ENCODE data around the gene ATN1.

DNA sequence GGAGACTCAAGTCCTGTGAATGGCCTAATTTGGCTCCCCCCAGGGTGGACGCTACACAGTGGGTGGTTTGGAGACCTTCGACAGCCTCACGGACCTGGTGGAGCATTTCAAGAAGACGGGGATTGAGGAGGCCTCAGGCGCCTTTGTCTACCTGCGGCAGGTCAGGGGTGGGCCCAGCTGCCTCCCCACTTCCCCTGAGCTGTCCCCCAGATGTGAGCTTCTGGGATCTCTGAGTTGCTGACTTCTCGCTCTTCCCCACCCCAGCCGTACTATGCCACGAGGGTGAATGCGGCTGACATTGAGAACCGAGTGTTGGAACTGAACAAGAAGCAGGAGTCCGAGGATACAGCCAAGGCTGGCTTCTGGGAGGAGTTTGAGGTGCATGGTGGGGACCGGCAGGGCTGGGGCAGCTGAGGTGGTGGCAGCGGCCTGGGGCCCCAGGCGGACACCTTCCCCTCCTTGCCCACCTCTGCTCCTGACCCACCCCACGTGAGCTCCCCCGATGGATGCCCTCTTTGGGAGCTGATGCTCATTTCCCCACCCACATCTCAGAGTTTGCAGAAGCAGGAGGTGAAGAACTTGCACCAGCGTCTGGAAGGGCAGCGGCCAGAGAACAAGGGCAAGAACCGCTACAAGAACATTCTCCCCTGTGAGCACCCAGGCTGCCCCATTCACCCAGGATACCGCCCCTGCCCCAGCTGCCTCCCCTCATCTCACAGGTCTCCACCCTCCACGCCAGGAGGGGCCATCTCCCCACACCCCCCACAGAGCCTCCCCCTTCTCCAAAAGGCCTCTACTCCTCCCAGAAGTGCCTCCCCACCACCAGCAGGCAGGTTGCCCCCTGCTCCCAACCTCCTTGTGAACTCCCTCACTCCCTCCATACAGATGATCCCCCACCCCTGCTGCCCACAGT lies 27.6 kb downstream of the ATN1 start:
- TF ChIP-seq, protein P1, sequence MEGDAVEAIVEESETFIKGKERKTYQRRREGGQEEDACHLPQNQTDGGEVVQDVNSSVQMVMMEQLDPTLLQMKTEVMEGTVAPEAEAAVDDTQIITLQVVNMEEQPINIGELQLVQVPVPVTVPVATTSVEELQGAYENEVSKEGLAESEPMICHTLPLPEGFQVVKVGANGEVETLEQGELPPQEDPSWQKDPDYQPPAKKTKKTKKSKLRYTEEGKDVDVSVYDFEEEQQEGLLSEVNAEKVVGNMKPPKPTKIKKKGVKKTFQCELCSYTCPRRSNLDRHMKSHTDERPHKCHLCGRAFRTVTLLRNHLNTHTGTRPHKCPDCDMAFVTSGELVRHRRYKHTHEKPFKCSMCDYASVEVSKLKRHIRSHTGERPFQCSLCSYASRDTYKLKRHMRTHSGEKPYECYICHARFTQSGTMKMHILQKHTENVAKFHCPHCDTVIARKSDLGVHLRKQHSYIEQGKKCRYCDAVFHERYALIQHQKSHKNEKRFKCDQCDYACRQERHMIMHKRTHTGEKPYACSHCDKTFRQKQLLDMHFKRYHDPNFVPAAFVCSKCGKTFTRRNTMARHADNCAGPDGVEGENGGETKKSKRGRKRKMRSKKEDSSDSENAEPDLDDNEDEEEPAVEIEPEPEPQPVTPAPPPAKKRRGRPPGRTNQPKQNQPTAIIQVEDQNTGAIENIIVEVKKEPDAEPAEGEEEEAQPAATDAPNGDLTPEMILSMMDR (conservative IDR thresholded peaks at IDR 0.05; ENCODE audit: low read depth, low read length): no peak
- no peak for TF ChIP-seq EZH2 (IDR thresholded peaks at IDR 0.05; ENCODE audit: borderline replicate concordance, low read depth, low read length, poor library complexity, severe bottlenecking)

All from A673 (cell line).